Ishikawa (cell line): Measurements from ENCODE around the gene KCNK15.

Experiments used
- CREB1 ChIP-seq: IDR thresholded peaks from 2 replicates; pipeline ENCODE4 v1.6.1; 2012; ENCODE audit warnings: low read depth
- EGR1 ChIP-seq: IDR thresholded peaks from 2 replicates; pipeline ENCODE4 v1.6.1; 2012
- EP300 ChIP-seq: IDR thresholded peaks from 2 replicates; pipeline ENCODE4 v1.6.1; 2012; ENCODE audit warnings: borderline replicate concordance
- FOXM1 ChIP-seq: IDR thresholded peaks from 2 replicates; pipeline ENCODE4 v1.6.1; 2012; ENCODE audit warnings: low read depth, borderline replicate concordance
- RAD21 ChIP-seq: IDR thresholded peaks from 2 replicates; pipeline ENCODE4 v1.6.1; 2012; ENCODE audit warnings: low read depth
- TAF1 ChIP-seq: IDR thresholded peaks from 2 replicates; pipeline ENCODE4 v1.6.1; 2012; ENCODE audit warnings: low read depth, mild to moderate bottlenecking
- YY1 ChIP-seq: IDR thresholded peaks from 2 replicates; pipeline ENCODE4 v1.6.1; 2012; ENCODE audit warnings: low read depth
- ZBTB7A ChIP-seq: IDR thresholded peaks from 2 replicates; pipeline ENCODE4 v1.6.1; 2012; ENCODE audit warnings: low read depth
- TF ChIP-seq, protein P1 (sequence below): IDR thresholded peaks from 2 replicates; pipeline ENCODE4 v1.6.1; 2012; ENCODE audit warnings: low read depth, mild to moderate bottlenecking
- TF ChIP-seq, protein P2 (sequence below): IDR thresholded peaks from 2 replicates; pipeline ENCODE4 v1.6.1; 2012

DNA sequence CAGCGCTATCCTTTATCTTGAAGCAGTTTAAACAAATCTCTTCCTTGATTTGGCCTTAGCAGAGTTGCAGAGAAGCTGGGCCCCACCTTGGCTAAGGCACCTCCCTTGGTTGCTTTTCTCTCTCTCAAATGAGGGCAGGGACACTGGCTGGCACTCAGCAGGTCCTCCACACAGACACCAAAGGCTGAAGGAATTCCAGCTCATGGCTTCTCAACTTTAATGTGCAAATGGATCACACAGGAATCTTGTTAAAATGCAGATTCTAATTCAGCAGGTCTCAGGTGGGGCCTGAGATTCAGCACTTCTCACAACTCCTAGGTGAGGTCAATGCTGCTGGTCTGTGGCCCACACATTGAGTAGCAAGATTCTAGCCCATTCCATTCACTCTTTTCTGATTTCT lies 39.0 kb downstream of the KCNK15 start:
- no peak for TF ChIP-seq CREB1
- TF ChIP-seq, protein P1, sequence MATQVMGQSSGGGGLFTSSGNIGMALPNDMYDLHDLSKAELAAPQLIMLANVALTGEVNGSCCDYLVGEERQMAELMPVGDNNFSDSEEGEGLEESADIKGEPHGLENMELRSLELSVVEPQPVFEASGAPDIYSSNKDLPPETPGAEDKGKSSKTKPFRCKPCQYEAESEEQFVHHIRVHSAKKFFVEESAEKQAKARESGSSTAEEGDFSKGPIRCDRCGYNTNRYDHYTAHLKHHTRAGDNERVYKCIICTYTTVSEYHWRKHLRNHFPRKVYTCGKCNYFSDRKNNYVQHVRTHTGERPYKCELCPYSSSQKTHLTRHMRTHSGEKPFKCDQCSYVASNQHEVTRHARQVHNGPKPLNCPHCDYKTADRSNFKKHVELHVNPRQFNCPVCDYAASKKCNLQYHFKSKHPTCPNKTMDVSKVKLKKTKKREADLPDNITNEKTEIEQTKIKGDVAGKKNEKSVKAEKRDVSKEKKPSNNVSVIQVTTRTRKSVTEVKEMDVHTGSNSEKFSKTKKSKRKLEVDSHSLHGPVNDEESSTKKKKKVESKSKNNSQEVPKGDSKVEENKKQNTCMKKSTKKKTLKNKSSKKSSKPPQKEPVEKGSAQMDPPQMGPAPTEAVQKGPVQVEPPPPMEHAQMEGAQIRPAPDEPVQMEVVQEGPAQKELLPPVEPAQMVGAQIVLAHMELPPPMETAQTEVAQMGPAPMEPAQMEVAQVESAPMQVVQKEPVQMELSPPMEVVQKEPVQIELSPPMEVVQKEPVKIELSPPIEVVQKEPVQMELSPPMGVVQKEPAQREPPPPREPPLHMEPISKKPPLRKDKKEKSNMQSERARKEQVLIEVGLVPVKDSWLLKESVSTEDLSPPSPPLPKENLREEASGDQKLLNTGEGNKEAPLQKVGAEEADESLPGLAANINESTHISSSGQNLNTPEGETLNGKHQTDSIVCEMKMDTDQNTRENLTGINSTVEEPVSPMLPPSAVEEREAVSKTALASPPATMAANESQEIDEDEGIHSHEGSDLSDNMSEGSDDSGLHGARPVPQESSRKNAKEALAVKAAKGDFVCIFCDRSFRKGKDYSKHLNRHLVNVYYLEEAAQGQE = no peak
- TF ChIP-seq EP300 = no peak
- no peak for TF ChIP-seq TAF1
- no peak for TF ChIP-seq RAD21
- TF ChIP-seq ZBTB7A = no peak
- no peak for TF ChIP-seq YY1
- TF ChIP-seq, protein P2, sequence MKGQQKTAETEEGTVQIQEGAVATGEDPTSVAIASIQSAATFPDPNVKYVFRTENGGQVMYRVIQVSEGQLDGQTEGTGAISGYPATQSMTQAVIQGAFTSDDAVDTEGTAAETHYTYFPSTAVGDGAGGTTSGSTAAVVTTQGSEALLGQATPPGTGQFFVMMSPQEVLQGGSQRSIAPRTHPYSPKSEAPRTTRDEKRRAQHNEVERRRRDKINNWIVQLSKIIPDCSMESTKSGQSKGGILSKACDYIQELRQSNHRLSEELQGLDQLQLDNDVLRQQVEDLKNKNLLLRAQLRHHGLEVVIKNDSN = no peak
- TF ChIP-seq EGR1 = no peak
- no peak for TF ChIP-seq FOXM1
